ENCODE measurements around the gene ZNF212.
"Not testable (repeated sequence)": the region's sequence is repeated elsewhere in the genome, so short reads cannot be mapped to it uniquely, and the experiment has no call there.

Gene ZNF212

DNA sequence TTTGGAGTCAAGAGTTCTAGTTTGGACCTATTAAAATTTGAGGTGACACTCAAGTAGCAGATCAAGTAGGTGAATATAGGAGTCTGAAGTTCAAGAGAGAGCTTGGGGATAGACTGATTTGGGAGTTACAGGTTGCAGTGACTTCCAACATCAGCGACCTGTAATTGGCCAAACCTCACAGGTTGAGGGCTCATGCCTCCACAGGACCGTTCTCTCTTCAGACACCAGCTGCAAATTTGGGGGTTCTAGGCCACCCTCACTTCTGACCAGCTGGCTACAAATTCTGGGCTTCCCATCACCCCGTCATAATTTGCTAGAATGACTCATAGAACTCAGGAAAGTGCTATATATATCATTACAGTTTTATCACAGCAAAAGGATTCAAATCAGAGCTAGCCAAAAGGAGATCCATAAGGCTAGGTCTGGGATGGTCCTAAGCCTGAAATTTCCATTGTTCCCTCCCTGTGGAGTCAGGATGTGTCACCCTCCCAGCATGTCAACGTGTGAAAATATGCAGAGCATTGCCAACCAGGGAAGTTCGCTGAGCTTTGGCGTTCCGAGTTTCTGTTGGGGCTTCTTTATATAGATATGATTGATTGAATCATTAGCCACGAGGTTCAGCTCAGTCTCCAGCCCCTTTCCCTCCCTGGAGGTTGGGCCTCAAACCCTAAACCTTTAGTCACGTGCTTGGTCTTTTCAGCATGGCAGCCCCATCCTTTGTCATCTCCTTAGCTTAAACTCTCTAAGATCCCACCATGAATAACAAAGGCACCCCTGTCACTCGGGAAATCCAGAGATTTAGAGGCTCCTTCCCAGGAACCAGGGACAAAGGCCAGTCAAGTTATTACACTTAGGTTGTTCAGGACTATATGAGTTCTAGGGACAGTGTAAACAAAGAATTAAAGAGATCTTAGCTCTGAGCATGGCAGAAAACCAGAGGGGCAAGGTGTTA, 20.7 kb upstream of the ZNF212 start:
- DNase-seq (ENCODE audit: low read depth, low spot score), result peak; percentile 41

DNA sequence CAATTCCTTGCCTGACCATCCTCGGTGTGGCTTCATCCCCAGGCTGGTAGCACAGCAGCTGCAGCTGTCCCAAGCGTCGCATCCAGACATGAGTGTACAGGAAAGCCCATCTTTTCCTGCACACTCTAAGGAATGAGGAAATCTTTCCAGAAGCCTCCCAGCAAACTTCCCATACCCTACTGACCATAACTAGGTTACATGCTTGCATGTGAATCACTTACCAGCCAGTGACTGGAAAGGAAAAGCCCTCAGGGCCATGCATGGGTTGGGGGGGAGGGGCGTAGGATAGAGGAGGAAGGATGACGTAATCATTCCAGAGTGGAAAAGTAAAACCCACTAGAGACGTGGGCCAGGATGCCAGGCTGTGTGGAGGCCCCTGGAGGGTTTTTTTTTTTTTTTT, 18.9 kb upstream of the ZNF212 start:
- peak; percentile 39 for DNase-seq (ENCODE audit: low read depth, low spot score)

DNA sequence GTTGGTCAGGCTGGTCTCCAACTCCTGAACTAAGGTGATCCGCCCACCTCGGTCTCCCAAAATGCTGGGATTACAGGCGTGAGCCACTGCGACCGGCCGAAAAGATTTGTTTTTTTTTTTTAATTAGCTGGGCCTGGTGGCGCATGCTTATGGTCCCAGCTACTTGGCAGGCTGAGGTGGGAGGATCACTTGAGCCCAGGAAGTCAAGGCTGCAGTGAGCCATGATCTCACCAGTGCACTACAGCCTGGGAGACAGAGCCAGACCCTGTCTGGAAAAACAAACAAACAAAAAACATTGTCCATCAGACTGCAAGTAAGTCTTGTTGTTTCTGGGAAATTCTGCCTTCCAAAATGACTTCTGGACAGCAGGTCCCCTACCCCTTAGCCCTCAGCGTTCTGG, 16.3 kb upstream of the ZNF212 start:
- no peak for DNase-seq (ENCODE audit: low read depth, low spot score)

DNA sequence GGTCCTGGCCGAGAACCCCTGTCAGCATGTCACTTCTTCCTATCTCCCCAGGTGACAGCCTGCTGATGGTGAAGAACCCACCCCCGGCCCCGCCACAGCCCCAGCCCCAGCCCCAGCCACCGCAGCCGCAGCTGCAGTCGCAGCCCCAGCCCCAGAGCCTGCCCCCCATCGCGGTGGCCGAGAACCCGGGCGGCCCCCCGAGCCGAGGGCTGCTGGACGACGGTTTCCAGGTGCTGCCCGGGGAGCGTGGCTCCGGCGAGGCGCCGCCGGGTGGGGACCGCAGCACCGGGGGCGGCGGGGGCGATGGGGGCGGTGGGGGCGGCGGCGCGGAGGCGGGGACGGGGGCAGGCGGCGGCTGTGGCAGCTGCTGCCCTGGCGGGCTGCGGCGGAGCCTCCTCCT, 15.7 kb upstream of the ZNF212 start:
- no peak for DNase-seq (ENCODE audit: low read depth, low spot score)

DNA sequence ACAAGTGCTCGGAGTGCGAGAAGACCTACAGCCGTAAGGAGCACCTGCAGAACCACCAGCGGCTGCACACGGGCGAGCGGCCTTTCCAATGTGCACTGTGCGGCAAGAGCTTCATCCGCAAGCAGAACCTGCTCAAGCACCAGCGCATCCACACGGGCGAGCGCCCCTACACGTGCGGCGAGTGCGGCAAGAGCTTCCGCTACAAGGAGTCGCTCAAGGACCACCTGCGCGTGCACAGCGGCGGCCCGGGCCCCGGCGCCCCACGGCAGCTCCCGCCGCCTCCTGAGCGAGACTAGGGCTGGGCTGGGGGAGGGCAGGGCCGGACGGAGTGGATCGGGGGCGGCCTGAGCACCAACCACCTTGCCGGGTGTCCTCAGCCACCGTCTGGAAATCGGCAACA, 15.1 kb upstream of the ZNF212 start:
- DNase-seq (ENCODE audit: low read depth, low spot score), result no peak

DNA sequence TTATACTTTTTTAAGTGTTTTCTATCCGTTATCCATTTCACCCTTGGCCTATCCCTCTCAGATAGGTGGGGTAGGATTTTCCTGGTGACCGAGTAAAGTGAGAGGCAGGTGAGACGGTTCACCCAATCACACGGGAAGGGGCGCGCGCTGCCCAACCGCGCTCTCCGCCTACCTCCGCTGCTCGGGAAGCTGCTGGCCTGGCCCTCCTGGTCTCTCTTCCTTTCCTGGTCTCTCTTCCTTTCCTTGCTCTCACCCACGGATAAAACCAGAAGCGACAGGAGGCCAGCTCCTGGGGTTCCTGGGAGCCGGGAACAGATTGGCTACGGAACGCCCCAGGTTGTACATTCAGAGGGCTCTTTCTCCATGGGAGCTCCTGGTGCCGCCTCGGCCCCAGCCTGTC, 14.3 kb upstream of the ZNF212 start:
- no peak for DNase-seq (ENCODE audit: low read depth, low spot score)

DNA sequence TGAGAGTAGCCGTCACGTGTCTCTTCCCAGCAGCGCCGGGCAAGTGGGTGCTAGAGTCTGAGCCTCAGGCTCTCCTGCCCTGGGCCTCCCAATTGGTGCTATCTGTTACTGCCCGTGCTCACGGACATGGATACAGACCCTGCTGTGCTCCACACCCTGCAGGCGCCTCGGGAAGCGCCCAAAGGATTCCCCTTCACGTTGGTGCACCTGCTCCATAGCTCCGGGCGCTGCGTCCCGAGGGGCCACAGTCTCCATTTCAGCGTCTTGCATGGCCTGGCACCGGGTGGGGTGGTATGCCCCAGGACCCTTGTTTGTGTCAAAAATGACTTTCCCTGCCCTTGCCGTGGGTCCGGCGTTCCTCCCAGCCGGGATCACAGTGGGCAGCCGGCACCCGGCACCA, 13.8 kb upstream of the ZNF212 start:
- DNase-seq (ENCODE audit: low read depth, low spot score), result no peak

DNA sequence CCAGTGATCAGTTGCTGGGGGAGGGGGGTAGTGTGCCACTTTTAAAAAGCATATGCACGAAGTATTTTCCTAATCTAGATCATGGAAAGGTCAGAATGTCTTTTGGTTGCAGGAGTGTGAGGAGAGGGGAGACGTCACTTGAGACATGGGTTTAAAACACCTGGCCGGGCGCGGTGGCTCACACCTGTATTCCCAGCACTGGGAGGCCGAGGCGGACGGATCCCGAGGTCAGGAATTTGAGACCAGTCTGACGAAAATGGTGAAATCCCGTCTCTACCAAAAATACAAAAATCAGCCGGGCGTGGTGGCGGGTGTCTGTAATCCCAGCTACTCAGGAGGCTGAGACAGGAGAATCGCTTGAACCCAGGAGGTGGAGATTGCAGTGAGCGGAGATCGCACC, 13.1 kb upstream of the ZNF212 start:
- DNase-seq (ENCODE audit: low read depth, low spot score), result not testable (repeated sequence)

DNA sequence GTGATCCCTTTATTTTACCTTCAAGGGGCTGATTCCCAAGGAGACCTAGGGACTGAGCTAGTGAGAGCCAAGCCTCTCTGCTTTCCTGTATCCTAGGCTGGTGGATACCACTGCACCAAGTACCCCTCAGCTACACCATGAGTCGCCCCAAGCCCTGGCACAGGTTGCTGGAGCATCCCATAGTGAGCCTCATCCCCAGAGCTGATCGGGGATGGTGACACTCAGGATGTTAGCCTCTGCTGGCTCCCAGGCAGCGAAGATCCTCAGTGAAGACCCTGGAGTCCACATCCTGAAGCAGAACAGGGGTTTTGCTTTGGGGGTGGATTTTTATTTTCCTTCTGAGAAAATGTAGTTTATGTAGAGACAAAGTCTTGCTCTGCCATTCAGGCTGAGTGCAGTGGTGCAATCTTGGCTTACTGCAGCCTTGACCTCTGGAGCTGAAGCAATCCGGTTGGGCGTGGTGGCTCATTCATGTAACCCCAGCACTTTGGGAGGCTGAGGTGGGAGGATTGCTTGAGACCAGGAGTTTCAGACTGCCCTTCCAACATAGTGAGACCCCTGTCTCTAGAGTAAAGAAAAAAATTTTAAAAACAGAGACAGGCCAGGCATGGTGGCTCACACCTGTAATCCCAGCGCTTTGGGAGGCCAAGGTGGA, 12.5 kb upstream of the ZNF212 start:
- DNase-seq (ENCODE audit: low read depth, low spot score), result no peak

DNA sequence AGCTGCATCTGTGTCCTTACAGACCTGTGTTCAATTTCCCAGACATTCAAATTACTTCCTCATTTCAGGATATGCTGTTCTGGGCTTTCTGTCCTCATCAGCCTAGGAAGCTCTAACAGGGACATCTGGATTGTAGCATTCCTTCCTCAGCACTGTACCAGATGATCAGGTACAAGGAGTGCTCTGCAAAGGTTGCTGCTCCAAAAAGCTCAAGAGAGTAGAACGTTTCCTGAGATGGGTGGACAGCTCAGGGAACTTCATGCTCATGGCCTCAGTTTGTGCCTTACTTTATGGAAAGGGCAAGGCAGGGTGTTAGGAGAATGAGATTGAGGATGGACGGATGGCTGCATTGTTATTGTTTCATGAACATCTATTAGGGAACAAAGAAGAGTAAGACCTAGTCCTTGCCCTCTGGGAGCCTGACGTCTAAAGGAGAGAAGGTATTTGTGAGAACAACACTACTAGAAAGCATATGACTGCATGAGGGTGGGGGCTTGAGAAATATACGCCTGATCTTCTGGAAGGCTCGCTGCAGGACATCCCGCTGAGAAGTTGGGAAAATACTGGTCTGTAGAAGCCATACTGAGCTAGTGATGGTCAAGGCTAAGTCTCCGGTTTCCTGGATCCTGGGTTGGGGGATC, 10.5 kb upstream of the ZNF212 start:
- DNase-seq (ENCODE audit: low read depth, low spot score), result no peak

DNA sequence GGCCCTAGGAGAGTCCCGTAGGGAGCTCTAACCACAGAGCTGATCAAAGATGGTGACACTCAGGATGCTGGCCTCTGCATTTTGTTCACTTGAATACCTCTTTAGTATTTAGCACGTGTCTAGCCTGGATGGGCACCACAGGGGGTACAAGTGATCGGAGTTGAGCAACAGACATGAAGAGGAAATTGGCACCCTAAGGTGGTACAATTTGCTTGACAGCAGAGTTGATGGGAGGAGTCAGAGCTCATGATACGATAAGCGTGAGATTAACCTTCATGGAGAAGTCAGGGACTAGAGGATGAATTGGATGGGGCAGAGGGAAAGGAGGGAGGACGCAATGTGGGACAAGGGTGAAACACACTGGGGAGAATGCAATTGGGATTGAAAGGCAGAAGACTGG, 9.9 kb upstream of the ZNF212 start:
- DNase-seq (ENCODE audit: low read depth, low spot score), result no peak

DNA sequence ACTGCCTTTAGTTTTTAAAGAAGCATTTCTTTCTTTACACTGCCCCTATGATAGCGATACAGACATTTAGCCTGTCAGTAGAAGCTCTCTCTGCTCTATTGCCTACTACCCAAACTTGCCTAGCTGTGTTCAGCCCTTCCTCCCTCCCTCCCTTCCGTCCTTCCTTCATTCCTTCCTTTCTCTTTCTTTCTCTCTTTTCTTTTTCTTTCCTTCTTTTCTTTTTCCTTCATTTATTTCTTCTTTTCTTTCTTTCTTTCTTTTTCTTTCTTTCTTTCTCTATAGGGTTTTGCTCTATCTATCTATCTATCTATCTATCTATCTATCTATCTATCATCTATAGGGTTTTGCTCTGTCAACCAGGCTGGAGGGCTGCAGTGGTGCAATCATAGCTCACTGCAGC, 7.1 kb upstream of the ZNF212 start:
- no peak for DNase-seq (ENCODE audit: low read depth, low spot score)

DNA sequence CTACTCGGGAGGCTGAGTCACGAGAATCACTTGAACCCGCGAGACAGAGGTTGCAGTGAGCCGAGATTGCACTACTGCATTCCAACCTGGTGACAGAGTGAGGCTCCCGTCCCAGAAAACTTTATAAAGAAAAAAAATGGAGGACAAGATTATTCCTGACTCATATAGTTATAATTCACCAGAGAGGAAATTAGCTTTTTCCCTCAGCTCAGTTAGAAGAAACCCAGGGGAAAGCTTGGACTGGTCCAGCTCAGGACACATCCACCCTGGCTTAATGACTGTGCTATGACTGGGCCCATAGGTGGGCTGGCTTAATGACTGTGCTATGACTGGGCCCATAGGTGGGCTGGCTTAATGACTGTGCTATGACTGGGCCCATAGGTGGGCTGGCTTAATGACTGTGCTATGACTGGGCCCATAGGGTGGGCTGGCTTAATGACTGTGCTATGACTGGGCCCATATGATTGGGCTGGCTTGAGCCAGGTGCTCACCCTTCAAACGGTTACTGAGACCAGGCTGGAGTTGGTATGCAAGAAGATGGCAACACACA, 5.7 kb upstream of the ZNF212 start:
- DNase-seq (ENCODE audit: low read depth, low spot score), result peak; percentile 69

DNA sequence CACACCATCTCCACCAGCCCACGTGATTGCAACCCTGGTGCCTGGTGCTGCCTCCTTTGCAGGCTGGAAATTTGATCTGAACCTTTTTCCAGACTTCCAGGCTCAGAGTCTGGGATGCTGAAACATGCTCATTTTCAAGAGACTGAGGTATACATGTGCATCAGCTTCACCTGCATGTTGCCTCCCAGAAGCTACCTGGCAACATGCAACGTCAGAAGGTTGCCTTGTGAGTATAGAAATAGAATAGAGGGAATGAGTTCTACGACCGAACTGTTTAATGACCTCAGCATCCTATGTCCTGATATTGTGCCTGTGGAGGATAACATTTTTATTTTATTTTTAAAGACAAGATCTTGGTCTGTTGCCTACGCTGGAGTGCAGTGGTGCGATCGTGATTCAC, 1.9 kb upstream of the ZNF212 start:
- no peak for DNase-seq (ENCODE audit: low read depth, low spot score)

DNA sequence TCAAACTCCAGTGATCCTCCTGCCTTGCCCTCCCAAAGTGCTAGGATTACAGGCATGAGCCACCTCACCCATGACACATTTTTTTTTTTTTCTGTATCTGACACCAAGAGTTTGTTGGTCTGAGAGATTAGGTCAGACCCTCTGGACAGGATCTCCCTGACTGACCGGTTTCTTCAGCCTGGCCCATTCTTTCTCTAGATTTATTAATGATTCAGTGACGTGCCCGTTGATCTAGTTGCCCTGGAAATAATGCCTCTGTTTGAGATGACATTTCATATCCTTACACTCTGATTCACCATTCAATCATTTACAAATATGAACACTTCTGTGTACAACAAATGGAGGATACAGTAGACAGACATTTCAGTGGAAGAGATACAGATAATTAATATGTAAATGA, 1.4 kb upstream of the ZNF212 start:
- DNase-seq (ENCODE audit: low read depth, low spot score), result no peak

DNA sequence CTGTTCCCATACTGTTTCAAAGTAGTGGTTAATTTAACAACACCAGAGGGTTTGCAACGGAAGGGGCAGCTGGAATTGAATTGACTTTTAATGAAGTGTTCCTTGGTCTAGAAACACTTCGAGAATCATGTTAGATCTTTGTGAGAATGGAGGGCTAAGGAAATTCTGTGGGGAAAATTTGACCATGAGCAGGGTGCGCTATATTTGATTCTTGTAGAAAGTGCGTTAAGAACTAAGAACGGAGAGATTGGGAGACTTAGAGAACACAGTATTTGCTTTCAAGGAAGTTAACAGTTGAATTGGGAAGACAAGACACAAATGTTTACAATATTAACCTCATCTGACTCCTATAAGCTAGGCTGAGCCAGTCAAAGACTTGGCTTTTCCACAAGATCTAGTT, 1.2 kb downstream of the ZNF212 start:
- no peak for DNase-seq (ENCODE audit: low read depth, low spot score)

DNA sequence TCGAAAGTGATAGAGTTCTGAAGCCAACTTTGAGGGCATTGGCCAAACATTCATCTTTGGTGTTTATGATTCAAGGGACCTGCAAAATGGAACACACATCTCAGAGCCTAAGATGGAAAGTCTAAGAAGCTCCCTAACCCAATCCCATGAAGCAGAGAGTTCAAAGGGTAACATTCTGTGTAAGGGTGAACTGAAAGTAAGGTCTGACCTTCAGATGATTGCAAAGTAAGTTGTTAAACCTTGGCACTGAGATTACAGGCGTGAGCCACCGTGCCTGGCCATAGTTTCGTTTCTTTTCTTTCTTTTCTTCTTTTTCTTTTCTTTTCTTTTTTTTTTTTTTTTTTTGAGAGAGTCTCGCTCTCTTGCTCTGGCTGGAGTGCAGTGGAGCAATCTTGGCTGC, 2.2 kb downstream of the ZNF212 start:
- no peak for DNase-seq (ENCODE audit: low read depth, low spot score)

DNA sequence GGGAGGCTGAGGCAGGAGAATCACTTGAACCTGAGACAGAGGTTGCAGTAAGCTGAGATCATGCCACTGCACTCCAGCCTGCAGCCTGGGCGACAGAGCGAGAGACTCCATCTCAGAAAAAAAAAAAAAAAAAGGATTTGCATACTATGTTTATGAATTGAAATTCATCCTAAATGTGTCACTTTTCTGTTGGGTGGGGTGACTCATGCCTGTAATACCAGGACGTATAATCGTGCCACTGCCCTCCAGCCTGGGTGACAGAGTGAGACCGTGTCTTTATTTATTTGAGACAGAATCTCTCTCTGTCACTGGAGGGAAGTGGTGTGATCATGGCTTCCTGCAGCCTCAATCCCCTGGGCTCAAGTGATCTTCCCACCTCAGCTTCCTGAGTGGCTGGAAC, 5.8 kb downstream of the ZNF212 start:
- no peak for DNase-seq (ENCODE audit: low read depth, low spot score)

DNA sequence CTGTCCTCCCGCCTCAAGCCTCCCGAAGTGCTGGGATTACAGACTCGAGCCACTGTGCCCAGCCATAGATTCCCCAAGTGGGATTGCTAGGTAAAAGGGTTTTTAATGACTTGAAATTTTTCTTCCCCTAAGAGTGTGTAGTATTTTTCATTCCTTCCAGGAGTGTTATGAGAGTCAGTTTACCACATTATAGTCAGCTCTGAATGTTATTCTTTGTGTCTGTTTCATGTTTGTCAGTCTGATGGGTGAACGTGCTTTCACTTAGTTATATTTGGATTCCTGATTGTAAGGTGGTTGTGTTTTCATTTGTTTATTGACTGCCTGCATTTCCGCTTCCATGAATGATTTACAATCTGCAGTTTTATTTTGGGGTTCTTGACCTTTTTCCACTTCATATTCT, 6.3 kb downstream of the ZNF212 start:
- DNase-seq (ENCODE audit: low read depth, low spot score), result no peak

DNA sequence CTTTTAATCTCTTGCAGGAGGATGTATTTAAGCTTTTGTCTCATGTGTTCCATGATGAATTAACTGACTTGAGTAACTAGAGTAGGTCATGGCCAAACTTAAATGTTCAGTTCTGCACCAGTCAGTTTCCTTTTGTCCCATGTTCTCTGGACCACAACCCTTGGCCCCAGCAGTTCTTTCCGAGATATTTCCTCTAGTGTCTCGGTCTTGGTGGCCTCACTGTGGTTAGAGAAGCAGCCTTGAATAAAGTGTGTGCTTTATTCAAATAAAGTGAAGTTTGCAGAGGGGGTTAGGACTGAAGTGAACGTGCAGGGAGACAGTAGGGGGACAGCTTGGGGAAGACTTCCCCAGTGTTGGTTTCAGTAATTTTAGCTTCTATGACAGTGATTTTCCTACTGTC, 9.3 kb downstream of the ZNF212 start:
- DNase-seq (ENCODE audit: low read depth, low spot score), result no peak

DNA sequence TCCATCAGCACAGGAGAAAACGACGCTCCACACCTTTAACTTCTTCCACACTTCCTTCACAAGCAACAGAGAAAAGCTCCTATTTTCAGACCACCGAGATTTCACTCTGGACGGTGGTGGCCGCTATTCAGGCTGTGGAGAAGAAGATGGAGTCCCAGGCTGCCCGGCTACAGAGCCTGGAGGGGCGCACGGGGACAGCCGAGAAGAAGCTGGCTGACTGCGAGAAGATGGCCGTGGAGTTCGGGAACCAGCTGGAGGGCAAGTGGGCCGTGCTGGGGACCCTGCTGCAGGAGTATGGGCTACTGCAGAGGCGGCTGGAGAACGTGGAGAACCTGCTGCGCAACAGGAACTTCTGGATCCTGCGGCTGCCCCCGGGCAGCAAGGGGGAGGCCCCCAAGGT, 10.7 kb downstream of the ZNF212 start:
- DNase-seq (ENCODE audit: low read depth, low spot score), result not testable (repeated sequence)

DNA sequence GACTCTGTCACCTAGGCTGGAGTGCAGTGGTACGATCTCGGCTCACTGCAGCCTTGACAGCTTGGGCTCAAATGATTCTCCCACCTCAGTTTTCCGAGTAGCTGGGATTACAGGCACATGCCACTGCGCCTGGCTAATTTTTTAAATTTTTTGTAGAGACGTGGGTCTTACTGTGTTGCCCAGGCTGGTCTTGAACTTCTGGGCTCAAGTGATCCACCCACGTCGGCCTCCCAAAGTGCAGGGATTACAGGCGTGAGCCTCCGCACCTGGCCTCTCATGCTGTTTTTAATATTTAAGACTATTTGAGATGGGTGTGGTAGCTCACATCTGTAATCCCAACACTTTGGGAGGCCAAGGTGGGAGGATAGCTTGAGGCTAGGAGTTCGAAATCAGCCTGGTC, 12.1 kb downstream of the ZNF212 start:
- not testable (repeated sequence) for DNase-seq (ENCODE audit: low read depth, low spot score)

Data from astrocyte of the hippocampus (primary cell).